Body of pancreas (tissue), 2 donors: ENCODE data around the gene TEX50. TPM values are rescaled to one million over a fixed set of nuclear protein-coding genes. Genes with fewer than 3 reads are reported as not detected.

ENCODE experiments used
- total RNA-seq, 2 donors: library from RNA; depleted of rRNA; stranded (reverse); fragments of >200 nt; gene quantifications; one replicate each; pipeline ENCODE4 v1.1.0, GENCODE V29; 2016

TEX50 gene
- total RNA-seq, 2 donors from 2014 or later: not detected

Other genes with a start within 250 kb of the TEX50 start
- gene PRDX6, start 158.0 kb upstream of the TEX50 start, total RNA-seq: 100 to 1,000 TPM in 1 of 2 donors, 10 to 100 TPM in 1; 64.1 to 222 TPM
- gene SLC9C2, start 32.3 kb upstream of the TEX50 start, total RNA-seq: not detected
- gene ANKRD45, start 34.5 kb downstream of the TEX50 start, total RNA-seq: under 1 TPM in 1 of 2 donors, not detected in 1; 0.26 TPM
- 10 to 100 TPM; 14.3 to 15.8 TPM for gene KLHL20, start 79.6 kb downstream of the TEX50 start, total RNA-seq
- gene DARS2, start 189.3 kb downstream of the TEX50 start, total RNA-seq: 10 to 100 TPM in 1 of 2 donors, 1 to 10 TPM in 1; 7.5 to 11.2 TPM
- 1 to 10 TPM in 1 of 2 donors, under 1 TPM in 1; 0.99 to 1.0 TPM for gene CENPL, start 189.5 kb downstream of the TEX50 start, total RNA-seq
- gene GAS5, start 232.7 kb downstream of the TEX50 start, total RNA-seq: 100 to 1,000 TPM; 413 to 570 TPM
- gene ZBTB37, start 233.0 kb downstream of the TEX50 start, total RNA-seq: 1 to 10 TPM; 6.2 to 6.6 TPM